SU-DHL-6 (cell line): ENCODE measurements around the gene FOXP3.

ENCODE experiments used
- H2AFZ ChIP-seq: fragments of 200-600 bp; sonication (generic); 2 replicates; pipeline ENCODE4 v1.6.1; 2014; ENCODE audit warnings: low read depth, mild to moderate bottlenecking, moderate library complexity, mixed read lengths, antibody characterized with exemption, low read length; ENCODE audit not compliant: severe bottlenecking
- H3F3A ChIP-seq: fragments of 200-600 bp; shearing (Covaris generic); 2 replicates; pipeline ENCODE4 v1.6.0; 2016; ENCODE audit warnings: antibody characterized with exemption, mild to moderate bottlenecking; ENCODE audit not compliant: insufficient read depth
- H3K27ac ChIP-seq: fragments of 200-600 bp; sonication (generic); 2 replicates; pipeline ENCODE4 v1.5.1; 2016; ENCODE audit warnings: low read depth, mild to moderate bottlenecking, low read length, moderate library complexity, mixed read lengths
- H3K27me3 ChIP-seq: fragments of 200-600 bp; sonication (generic), shearing (Covaris generic); 2 replicates; pipeline ENCODE4 v1.6.0; 2014; ENCODE audit warnings: mild to moderate bottlenecking, low read length
- H3K36me3 ChIP-seq: fragments of 200-600 bp; sonication (generic); 2 replicates; pipeline ENCODE4 v1.6.1; 2014; ENCODE audit warnings: mild to moderate bottlenecking, low read length, mixed read lengths
- H3K4me2 ChIP-seq: fragments of 300-600, 200-600 bp; shearing (Covaris generic), sonication (generic); 2 replicates; pipeline ENCODE4 v1.6.0; 2014; ENCODE audit warnings: low read length, low read depth, mild to moderate bottlenecking; ENCODE audit not compliant: poor library complexity, severe bottlenecking
- H3K4me3 ChIP-seq: fragments of 200-600 bp; sonication (generic); 2 replicates; pipeline ENCODE4 v1.5.1; 2014; ENCODE audit warnings: antibody characterized with exemption, low read length, mild to moderate bottlenecking, mixed read lengths; ENCODE audit not compliant: insufficient read depth, poor library complexity, severe bottlenecking
- H3K79me2 ChIP-seq: fragments of 200-600 bp; sonication (generic); 2 replicates; pipeline ENCODE4 v1.6.1; 2014; ENCODE audit warnings: mild to moderate bottlenecking, low read length, moderate library complexity; ENCODE audit not compliant: insufficient read depth
- H3K9ac ChIP-seq: fragments of 200-600 bp; sonication (generic); 2 replicates; pipeline ENCODE4 v1.7.0; 2014; ENCODE audit warnings: mild to moderate bottlenecking, low read length
- H3K9me2 ChIP-seq: fragments of 200-600 bp; sonication (generic); replicated peaks from 2 replicates; pipeline ENCODE4 v1.6.1; 2014; ENCODE audit warnings: low read length; ENCODE audit not compliant: insufficient read depth
- H3K9me3 ChIP-seq: fragments of 200-600 bp; sonication (generic); 2 replicates; pipeline ENCODE4 v1.6.1; 2014; ENCODE audit warnings: low read length, mixed read lengths; ENCODE audit not compliant: insufficient read depth
- H4K20me1 ChIP-seq: fragments of 200-600 bp; sonication (generic); 2 replicates; pipeline ENCODE4 v1.6.1; 2014; ENCODE audit warnings: low read depth, mild to moderate bottlenecking, antibody characterized with exemption, low read length, moderate library complexity, mixed read lengths
- EZH2phosphoT487 ChIP-seq: fragments of 200-600 bp; sonication (generic), shearing (Covaris generic); conservative IDR thresholded peaks from 2 replicates; pipeline ENCODE4 v1.6.1; 2018; ENCODE audit warnings: mild to moderate bottlenecking, antibody characterized with exemption, low read length, moderate library complexity, mixed read lengths
- TF ChIP-seq, protein P1 (sequence below): fragments of 200-600 bp; sonication (generic); IDR thresholded peaks from one replicate; pipeline ENCODE4 v1.5.1; 2017; ENCODE audit warnings: antibody characterized with exemption, mild to moderate bottlenecking, low read length, moderate library complexity; ENCODE audit not compliant: insufficient read depth, poor library complexity, severe bottlenecking

Gene FOXP3

DNA sequence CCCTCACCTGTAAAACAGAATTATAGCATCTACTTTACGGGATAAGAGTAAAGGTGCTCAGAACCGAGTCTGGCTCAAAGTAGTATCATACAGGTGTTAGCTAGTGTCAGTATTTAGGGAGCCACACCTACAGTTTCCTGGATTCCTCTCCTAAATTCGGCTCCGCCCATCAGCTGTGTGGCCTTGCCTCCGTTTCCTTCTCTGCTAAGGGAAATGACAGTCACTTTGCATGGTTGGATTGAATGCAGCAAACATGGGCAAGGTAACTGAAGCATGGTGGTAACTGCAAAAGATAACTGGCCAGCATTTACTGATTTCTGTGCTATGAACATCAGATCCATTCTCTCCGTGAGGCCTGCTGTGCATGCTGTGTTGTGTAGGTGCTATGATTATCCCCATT is 7.9 kb upstream of the FOXP3 start:
- H3K27me3 ChIP-seq: no peaks in the 10 kb centered on the region
- no peak overlapping the region for H3K27ac ChIP-seq
- no peak overlapping the region for H3K4me3 ChIP-seq
- no peaks in the 10 kb centered on the region for H4K20me1 ChIP-seq
- no peaks in the 10 kb centered on the region for H3K9me2 ChIP-seq
- no peaks in the 10 kb centered on the region for H3K9me3 ChIP-seq
- no peak overlapping the region for H3K9ac ChIP-seq
- peak overlapping the region; percentile 55 for H3K4me2 ChIP-seq
- no peaks in the 10 kb centered on the region for H3K36me3 ChIP-seq
- 0 out of 2 replicates have a peak, but pooled peaks cover 3% of the 10 kb centered on the region for H3K79me2 ChIP-seq
- H2AFZ ChIP-seq: no peak overlapping the region
- peaks cover 3% of the 10 kb centered on the region; the same call in 1 of the 2 replicates for H3F3A ChIP-seq
- no peak for TF ChIP-seq EZH2phosphoT487
- TF ChIP-seq, protein P1, sequence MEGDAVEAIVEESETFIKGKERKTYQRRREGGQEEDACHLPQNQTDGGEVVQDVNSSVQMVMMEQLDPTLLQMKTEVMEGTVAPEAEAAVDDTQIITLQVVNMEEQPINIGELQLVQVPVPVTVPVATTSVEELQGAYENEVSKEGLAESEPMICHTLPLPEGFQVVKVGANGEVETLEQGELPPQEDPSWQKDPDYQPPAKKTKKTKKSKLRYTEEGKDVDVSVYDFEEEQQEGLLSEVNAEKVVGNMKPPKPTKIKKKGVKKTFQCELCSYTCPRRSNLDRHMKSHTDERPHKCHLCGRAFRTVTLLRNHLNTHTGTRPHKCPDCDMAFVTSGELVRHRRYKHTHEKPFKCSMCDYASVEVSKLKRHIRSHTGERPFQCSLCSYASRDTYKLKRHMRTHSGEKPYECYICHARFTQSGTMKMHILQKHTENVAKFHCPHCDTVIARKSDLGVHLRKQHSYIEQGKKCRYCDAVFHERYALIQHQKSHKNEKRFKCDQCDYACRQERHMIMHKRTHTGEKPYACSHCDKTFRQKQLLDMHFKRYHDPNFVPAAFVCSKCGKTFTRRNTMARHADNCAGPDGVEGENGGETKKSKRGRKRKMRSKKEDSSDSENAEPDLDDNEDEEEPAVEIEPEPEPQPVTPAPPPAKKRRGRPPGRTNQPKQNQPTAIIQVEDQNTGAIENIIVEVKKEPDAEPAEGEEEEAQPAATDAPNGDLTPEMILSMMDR: no peak

DNA sequence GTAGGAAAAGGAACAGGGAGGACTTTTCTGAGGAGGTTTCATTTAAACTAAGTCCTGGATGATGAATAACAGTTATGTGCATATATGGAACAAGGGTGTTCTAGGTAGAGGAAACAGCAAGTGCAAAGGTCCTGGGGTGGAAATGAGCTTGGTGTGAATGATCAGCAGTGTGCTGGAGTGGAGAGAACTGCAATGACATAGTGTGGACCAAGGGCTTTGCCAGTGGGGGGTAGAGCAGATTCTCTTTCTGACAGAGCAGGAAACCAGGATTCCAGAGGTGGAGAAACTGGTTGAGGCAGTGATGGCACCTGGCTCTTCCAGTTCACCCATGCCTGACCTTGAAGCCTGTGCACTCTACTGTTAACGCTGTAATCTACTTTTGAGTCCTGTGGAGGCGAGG is 6.8 kb upstream of the FOXP3 start:
- H2AFZ ChIP-seq: no peak overlapping the region
- peak overlapping the region; percentile 55 for H3K4me2 ChIP-seq
- H4K20me1 ChIP-seq: no peaks in the 10 kb centered on the region
- H3K27ac ChIP-seq: no peak overlapping the region
- H3K36me3 ChIP-seq: no peaks in the 10 kb centered on the region
- peak overlapping the region; percentile 74 for H3K4me3 ChIP-seq
- H3K27me3 ChIP-seq: no peaks in the 10 kb centered on the region
- no peak for TF ChIP-seq EZH2phosphoT487
- TF ChIP-seq, protein P1: no peak
- no peaks in the 10 kb centered on the region for H3K9me2 ChIP-seq
- H3K9me3 ChIP-seq: no peaks in the 10 kb centered on the region
- peaks cover 3% of the 10 kb centered on the region; the same call in 1 of the 2 replicates for H3F3A ChIP-seq
- 0 out of 2 replicates have a peak overlapping the region, but pooled peaks have one; percentile 72 for H3K9ac ChIP-seq
- 0 out of 2 replicates have a peak, but pooled peaks cover 3% of the 10 kb centered on the region for H3K79me2 ChIP-seq

DNA sequence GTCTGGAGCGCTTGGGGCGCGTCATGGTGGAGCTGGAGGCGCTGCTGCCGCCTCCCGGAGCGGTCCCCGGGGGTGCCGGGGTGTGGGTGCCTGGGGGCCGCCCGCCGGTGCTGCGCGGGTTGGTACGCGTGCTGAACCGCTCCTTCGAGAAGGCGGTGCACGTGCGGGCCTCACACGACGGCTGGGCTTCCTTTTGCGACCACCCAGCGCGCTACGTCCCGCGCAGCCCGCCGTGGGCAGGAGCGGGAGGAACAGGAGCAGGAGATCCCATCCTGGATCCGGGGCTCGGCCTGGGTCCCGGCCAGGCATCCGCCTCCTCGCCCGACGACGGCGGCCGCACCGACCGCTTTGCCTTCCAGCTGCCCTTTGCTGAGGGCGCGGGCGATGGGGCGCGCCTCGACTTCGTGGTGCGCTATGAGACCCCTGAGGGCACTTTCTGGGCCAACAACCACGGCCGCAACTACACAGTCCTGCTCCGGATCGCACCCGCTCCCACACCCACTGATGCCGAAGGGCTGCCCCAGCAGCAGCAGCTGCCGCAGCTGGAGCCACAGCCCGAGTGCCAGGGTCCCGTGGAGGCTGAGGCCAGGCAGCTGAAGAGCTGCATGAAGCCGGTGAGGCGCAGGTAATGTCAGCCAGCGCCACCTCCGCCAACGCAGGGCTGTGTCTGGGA is 5.9 kb upstream of the FOXP3 start:
- Histone ChIP-seq H3K27me3 (no peaks in the 10 kb centered on the region), H3F3A (peaks cover 3% of the 10 kb centered on the region; the same call in 1 of the 2 replicates), H2AFZ (no peak overlapping the region), H3K27ac (peak overlapping the region; percentile 81; the same call in 1 of the 2 replicates), H3K4me3 (peak overlapping the region; percentile 74), H3K9me3 (no peaks in the 10 kb centered on the region), H3K79me2 (0 out of 2 replicates have a peak, but pooled peaks cover 3% of the 10 kb centered on the region), H4K20me1 (no peaks in the 10 kb centered on the region), H3K36me3 (no peaks in the 10 kb centered on the region), H3K9me2 (no peaks in the 10 kb centered on the region), H3K4me2 (peak overlapping the region; percentile 55), H3K9ac (peak overlapping the region; percentile 72)
- TF ChIP-seq, protein P1: no peak
- TF ChIP-seq EZH2phosphoT487: no peak
